ENCODE results near the gene TSGA10.
"Not testable (repeated sequence)": the region's sequence is repeated elsewhere in the genome, so short reads cannot be mapped to it uniquely, and the experiment has no call there.

The TSGA10 gene

DNA sequence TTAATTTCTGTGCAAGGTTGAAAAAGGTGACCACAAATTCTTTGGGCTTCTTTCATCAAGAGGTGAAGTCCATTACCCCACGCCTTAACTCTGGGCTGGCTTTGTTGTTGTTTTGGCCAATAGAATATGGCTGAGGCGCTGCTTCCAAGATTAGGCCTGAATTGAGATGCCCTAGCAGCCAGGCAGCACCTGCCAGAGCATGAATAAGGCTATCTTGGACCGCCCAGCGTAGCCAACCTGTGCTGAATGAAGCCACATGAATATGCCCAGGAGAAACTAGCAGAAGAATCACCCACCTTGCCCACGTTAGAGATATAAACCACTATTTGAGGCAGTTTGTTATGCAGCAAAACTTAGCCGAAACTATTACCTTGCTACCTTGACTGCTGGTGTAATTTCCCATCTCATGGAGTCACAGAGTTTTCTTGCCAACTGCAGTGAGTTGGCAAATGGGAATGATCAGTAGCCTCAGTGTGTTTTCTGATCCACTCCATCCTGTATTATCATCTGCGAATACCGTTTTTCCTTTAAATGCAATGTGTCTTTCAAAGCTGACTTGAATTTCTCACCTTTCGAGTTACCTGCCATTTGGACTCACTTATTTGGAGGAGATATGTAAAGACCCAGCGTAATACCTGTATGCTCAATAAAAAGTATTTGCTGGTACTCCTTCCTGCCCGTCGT is 679 bp downstream of the TSGA10 start:
- FAIRE-seq: no peak

DNA sequence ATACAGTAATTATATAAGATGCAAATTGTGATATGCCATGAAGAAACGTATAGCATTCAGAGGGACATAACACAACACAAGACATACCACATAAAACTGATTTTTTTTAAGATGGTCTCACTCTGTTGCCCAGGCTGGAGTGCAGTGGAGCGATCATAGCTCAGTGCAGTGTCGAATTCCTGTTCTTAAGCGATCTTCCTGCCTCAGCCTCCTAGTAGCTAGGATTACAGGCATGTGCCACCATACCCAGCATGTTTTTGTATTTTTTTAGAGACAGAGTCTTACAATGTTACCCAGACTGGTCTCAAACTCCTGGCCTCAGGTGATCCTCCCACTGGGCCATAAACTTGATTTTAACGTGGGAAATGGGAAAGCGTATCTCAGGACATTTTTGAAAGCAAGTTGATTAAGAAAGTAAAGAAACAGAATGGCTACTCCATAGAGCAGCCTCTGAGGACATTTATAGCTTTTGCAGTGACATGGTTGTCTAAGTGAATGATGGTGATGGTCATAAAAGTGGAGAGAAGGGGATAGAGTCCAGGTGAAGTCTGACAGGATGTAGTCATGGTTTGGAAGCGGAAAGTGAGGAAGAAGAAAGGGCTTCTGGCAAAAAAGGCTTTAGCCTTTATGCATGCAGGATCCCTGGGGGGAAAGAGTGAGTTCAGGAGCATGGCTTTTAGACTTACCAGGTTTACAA is 2.4 kb downstream of the TSGA10 start:
- FAIRE-seq: no peak

DNA sequence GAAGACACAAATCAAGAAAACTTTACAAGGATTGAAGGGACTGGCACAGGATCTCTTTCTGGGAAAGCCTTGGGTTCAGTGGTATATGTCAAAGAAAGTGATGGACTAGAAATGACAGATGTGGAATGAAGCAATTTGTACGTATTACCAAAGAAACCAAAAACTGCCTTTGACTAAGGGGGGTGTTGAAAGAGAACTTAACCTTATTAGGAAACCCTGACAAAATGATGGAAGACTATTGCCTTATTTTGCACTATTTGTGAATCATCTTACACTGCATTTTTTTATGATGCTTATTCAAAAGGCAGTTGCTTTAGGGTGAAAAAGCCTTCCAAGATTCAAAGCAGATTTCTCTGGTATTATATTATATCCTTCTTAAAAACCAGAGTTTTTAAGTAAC is 4.0 kb downstream of the TSGA10 start:
- no peak for FAIRE-seq

DNA sequence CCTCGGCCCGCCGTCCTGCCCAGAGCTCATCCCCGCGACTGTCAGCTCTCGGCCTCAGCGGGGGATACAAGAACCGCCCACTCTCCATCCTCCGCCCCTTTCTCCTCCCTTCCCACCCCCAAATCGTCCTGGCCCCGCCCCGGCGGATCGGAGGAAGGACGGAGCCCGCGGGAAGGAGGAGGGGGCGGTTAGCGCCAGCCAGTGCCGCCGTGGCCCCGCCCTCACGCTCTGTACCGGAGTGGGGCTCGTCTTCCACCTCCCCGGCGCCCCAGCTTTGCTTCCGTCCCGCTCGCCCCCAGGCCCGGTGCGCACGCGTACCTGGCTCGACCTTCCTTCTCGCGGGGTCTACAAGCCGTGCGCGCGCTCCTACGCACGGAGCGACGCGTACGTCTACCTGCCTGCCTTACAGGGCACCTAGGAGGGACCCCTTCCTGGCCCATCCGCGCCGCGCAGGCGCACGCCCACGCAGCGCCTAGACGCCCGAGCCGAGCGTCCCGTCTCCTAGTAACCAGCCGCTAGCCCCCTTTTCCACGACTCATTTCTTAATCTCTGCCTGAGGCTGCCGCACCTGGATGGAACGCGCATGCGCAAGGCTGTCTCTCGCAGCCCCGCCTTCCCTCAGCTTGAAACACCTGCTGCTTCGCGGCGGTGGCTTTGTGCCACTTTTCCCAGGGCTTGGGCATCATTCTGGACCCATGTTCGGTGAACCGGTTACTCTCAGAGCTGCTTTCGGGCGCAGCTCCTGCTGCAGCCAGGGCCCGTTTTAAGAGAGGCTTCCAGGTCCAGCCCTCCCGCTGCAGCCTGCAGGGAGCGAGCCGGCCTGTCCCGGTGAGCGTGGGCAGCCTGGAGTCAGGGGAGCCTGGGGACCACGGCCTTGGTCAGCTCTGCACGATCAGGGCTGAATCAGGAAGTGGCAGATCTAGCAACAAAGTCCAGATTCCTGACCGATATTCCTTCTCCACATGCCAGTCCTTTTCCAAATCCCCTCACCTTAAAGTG is 13.3 kb downstream of the TSGA10 start, which contains the start of gene C2orf15:
TSS of gene C2orf15 (plus strand) at position 598 of the 999 bp plus-strand sequence. CDS start 8,852 bp downstream, outside the sequence.
- no peak for FAIRE-seq

DNA sequence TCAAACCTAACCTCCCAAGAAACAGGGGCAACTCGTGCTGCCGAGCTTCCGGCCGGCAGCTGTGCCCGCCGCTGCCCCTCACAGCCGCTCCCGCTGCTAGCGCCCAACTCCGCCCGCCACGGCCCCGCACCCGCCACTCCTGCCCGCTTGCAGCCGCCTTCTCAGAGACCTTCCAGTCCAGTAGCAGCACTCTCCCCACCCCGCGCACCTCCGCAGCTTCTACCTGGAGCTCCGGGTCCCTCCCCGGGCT is 14.0 kb downstream of the TSGA10 start:
- no peak for FAIRE-seq

DNA sequence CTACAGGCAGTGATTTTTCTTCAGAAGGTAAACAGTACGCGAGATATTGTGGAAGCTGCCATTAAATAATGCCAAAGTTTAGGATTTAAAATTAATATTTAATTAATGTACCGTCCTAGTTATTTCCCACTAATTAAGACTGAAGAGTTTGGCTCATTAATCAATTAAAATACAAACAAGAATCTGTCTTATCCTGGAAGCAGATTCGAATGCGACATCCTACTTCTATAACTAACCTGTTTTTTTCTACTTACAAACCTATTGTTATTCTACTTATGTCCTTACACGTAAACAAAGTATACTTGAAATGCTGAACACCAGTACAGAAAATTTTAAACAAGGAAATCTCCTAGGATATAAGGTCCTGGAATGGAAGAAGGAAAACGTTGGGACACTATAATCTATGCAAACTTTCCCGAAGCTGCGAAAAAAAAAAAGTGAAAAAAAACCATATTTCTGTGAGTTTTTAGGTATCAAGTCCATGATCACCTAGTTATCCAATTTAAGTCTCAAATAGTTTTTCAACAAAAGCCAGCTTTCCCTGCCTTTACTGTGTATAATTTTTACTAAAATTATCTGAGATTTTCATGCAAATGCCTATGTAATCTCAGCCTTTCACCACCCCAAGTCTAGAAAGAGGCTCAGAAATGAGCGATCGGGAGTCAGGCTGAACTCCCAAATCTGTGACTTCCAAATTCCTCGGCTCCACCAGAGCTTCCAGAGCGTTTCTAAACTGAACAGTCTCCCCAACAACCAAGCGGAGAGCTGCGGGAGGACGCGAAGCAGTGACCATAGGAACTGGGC is 14.5 kb downstream of the TSGA10 start:
- FAIRE-seq: no peak

DNA sequence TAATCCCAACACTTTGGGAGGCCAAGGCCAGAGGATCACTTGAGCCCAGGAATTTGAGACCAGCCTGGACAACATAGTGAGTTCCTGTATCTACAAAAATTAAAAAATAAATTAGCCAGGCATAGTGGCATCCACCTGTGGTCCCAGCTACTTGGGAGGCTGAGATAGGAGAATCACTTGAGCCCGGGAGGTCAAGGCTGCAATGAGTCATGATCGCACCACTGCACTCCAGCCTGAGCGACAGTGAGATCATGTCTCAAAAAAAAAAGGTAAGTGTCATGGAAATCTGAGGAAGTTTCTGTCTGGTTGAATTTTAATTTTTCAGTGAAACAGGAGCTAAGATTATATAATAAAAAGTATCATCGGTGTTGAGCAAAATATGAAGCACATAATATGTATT is 15.7 kb downstream of the TSGA10 start:
- FAIRE-seq: no peak

DNA sequence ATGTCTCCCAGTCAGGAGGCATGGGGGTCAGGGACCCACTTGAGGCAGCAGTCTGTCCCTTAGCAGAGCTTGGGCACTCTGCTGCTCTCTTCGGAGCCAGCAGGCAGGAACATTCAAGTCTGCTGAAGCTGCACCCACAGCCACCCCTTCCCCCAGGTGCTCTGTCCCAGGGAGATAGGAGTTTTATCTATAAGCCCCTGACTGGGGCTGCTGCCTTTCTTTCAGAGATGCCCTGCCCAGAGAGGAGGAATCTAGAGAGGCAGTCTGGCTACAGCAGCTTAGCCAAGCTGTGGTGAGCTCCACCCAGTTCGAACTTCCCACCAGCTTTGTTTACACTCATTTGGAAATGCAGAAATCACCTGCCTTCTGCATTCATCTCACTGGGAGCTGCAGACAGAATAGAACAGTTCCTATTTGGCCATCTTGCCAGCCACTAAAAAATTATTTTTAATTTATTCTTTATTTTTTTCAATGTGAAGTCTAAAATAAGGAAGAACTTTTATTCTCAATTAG is 19.6 kb downstream of the TSGA10 start:
- not testable (repeated sequence) for FAIRE-seq

DNA sequence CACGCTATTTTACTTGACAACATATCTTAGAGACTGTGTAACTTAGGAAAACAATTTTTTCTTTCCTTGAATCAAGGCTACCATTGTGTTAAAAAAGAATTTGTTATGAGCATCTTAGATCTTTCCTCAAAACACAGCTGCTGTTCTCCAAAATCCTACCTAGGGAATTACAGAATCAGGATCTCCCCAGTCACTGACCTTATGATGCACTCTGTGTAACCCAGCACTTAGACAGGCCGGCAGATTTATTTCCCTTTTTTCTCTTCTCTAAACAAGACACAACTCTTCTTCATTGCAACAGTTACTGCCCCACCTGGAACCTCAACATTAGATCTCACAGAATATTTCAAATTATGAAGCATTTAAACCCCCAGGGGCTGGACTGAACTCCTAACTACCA is 26.8 kb downstream of the TSGA10 start:
- FAIRE-seq: no peak

DNA sequence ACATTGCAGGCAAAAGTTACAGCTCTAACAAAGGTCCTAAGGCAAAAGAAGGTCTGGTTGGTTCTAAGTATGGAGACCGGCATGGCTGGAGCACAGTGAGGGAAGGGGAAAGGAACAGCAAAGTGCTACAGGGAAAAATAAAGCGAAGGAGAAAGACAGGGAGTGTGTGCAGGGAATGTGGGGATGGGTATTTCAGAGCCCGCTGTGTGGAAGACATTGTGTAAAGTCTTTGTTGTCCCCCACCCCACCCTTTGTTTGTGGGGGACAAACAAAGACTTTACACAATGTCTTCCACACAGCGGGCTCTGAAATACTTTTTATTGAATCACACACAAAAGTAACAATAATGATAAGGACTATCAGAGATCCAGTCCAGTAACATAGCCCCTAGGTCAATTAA is 42.1 kb downstream of the TSGA10 start:
- no peak for FAIRE-seq

DNA sequence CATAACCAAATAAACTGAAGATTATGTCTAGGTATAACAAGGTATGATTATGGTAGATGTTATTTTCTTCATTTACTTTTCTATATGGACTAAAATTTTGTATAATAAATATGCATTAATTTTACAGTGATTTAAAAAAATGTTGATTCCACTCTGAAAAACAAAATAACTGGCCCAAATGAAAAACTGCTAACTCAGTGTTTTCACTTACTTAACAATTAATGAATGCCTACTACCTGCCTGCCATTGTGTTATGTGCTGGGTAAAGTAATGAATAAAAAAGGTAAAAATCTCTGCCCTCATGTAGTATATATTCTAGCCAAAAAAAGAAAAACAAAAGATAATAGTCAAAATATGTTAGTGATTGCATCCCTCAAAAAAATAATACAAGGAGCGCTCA is 42.8 kb downstream of the TSGA10 start:
- FAIRE-seq: peak; percentile 20

DNA sequence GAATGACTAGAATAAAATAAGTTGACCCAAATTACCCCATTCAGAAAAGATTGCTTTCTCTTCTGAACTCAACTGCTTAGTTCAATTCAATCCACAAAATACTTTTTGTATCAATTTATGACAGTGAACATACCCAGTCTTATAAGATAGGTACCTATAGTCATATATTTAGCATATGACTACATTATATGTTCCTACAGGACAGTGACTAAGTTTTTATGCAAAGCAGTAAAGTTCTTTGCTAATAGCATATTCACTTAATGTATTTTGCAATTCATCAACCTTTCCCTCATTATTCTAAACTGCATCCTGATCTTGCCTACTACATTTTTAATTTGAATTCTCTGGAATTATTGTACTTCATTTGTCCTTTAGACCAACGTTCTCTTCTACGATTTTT is 43.5 kb downstream of the TSGA10 start:
- FAIRE-seq: no peak

DNA sequence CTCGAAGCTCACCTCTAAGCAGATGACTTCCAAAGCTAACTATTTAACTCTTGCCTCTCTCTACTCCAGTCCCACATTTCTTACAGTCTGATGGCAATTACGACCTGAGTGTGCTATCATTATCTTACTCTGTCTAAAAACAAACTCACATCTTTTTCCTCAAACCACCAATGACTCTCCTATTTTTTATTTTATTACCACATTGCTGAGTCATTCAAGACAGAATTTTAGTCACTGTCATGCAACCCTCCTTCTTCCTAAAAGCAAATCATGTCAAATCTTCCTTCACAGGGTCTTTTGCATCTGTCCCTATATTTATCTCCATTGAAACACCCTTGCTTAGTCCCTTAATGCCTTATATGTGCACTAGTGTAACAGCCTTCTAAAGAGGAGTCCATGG is 47.8 kb downstream of the TSGA10 start:
- no peak for FAIRE-seq

DNA sequence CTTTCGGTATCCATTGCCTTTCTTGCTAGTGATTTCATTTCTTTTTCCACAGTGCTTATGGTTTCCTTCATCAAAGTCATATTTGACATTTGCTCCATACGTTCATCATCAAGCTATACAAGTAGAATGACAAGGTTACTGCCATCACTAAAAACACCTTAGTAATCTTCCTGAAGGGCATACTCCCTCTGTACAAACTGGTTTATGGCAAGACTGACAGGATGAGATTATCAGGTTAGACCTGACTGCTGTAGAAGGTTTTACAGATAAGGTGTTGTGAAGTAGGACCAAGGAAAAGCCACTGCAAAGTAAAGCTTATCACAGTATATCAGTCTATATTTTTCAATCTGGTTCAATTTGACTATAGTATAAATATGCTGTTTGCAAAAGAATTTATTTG is 50.7 kb downstream of the TSGA10 start:
- no peak for FAIRE-seq

DNA sequence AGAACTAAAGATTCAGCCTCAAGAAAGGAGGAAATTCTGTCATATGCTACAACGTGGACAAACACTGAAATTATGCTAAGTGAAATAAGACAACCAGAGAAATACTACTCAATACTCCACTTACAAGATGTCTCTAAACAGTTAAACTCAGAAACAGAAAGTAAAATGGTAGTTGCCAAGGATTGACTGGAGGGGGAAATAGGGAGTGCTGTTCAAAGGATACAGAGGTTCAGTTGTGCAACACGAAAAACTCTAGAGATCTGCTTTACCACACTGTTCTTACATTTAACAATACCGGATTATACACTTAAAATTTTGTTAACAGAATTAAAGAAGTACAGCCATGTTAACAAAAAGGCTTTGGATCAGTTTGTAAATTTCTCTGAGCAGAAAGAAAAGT is 53.0 kb downstream of the TSGA10 start:
- peak; percentile 26 for FAIRE-seq

DNA sequence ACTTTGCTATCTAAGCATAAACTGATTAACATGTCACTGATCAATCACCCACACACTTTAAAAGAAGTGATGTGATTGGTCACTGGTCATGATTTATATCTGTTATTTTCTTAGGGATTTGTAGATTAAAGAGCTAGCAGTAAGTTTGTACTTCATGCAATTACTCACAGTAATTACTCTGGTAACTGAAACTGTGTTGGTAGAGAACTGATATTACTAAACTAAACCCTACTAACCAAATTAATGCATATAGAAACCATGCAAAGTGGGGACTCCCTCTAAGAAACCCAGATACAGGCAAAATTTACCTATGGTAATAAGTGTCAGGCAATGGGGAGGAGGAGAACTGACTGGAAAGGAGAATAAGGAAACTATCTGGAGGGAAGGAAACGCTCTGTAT is 58.0 kb downstream of the TSGA10 start:
- FAIRE-seq: no peak

DNA sequence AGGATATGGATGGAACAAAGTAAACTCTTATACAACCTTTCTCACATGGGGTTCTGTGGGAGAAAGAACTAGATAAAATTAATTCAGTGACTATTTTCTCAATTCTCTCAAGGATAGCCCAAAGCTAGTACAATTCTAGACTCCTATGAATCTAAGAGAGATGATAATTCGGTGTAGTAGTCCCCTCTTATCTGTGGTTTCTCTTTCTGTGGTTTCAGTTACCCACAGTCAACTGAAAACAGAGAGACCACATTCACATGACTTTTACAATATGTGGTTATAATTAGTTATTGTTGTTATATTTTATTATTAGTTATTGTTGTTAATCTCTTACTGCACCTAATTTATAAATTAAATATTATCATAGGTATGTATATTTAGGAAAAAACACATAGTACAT is 66.7 kb downstream of the TSGA10 start:
- FAIRE-seq: no peak

DNA sequence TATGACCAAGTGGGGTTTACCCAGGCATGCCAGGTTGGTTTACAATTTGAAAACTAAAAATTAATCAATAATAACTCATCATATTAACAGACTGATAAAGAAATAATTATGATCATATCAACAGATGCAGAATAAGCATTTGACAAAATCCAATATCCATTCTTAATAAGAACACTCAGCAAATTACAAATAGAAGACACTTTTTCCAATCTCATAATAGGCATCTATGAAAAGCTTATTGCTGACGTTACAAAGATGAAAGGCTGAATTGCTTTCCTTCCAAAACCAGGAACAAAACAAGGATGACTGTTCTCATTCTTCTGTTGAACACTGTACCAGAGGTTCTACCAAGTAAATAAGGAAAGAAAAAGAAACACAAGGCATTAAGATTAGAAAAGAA is 68.4 kb downstream of the TSGA10 start:
- no peak for FAIRE-seq

DNA sequence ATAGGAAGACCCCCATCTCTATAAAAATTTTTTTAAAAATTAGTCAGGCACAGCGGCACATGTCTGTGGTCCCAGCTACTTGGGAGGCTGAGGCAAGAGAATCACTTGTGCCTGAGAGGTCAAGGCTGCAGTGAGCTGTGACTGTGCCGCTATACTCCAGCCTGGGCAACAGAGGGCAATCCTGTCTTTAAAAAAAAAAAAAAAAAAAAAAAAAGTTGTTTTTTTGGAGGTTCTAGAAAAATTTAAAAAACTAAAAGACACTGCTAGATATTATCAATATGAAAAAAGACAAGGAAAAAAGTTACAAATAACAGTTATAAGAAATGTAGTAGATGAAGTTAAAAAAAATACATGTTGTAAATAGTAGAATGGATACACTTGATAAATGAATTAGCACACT is 69.3 kb downstream of the TSGA10 start:
- FAIRE-seq: peak; percentile 91

DNA sequence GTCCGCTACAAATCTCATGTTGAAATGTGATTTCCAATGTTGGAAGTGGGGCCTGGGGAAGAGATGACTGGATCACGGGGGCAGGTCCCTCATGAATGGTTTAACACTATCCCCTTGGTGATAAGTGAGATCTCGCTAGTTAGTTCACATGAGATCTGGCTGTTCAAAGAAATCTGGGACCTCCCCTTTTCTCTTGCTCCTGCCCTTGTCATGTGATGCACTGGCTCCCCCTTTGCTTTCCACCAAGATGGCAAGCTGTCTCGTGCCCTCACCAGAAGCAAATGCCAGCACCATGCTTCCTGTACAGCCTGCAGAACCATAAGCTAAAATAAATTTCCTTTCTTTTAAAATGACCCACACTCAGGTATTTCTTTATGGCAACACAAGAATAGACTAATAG is 70.5 kb downstream of the TSGA10 start:
- FAIRE-seq: no peak

DNA sequence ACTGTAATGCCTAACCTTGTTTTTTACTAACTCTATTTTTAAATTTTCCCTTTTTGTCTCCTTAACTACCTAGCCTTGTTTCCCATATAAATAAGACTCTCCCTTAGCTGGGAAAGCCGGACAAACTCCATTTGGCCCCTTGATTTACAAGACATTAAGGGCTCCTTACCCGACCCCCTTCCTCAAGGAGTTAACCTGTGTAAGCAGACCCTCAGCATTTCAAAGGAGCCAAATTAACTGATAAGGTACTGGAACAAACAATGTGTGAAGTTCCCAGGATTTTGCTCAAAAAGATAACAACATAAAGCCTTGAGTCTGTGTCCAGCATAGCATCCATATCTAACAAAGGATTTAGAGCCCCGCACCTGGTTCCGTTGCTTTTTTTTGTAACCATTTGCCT is 72.9 kb downstream of the TSGA10 start:
- no peak for FAIRE-seq

DNA sequence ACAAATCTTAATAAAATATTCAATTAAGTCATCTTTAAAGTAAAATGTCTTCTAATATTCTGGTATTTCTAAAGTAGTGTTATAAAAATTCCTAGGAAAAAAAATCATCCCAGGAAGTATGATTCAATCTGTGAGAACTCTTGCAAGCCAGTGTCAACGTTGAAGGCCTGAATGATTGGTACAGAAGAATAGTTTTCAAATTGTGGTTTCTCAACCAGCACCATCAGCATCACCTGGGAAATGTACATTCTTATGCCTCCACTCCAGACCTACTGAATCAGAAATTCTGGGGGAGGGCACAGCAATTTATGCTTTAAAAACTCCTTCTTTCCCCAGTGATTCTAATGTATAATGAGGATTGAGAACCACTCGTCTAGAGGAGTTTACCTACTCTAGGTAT is 75.5 kb downstream of the TSGA10 start:
- FAIRE-seq: no peak

DNA sequence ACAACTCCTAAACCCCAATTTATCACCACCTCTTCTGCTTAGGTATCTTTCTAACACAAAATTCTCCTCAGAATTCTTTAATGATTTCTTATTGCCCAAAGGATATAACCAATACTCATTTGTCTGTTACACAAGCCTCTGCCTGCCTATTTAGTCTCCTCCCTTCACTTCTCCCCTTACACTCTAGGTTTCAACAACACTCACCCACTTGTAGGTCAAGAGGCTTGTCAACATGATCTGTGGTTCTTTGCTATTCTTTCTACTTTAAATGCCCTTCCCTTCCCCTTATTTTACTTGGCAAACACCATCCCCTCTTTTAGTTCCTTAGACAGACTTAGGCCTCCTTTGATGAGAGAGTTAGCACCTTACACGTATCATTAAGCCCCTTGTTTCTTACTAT is 82.2 kb downstream of the TSGA10 start:
- FAIRE-seq: no peak

Data from TTC549 (cell line).